Peyer's patch (tissue), 4 donors: ENCODE measurements around the gene SLC35F6.

ENCODE experiments used
- CTCF ChIP-seq, 6 experiments: fragments of 450-650 bp in 4 of 6; fragments of 200-600 bp in 2 of 6; sonication (generic) in 1 of 6; IDR thresholded peaks; one replicate each; pipeline ENCODE4 v1.5.1; 2017 to 2019; ENCODE audit warnings: antibody characterized with exemption in 6 of 6, mild to moderate bottlenecking in 3 of 6, moderate library complexity in 1 of 6
- POLR2A ChIP-seq, 2 donors: fragments of 450-650 bp; IDR thresholded peaks; one replicate each; pipeline ENCODE4 v1.5.1; 2017; ENCODE audit warnings: antibody characterized with exemption in 2 of 2, mild to moderate bottlenecking in 2 of 2, moderate library complexity in 2 of 2

GRCh38 chr2:26793518-26793917, 29.4 kb downstream of the SLC35F6 start:
- no peak for TF ChIP-seq CTCF (IDR thresholded peaks at IDR 0.05)
- TF ChIP-seq POLR2A (IDR thresholded peaks at IDR 0.05) = no peak
